GM12878 (cell line): ENCODE measurements around the gene SESN3. TPM values are rescaled to one million over a fixed set of nuclear protein-coding genes. Genes with fewer than 3 reads are reported as not detected.

Source experiments
- CBFB ChIP-seq: IDR thresholded peaks from 2 replicates; pipeline ENCODE4 v1.6.1; 2016; ENCODE audit warnings: antibody characterized with exemption, low read depth
- CEBPB ChIP-seq, 2 experiments: fragments of 150-350 bp in 1 of 2; IDR thresholded peaks; 2 replicates each; pipeline ENCODE4 v1.6.1; 2012 to 2014; ENCODE audit warnings: low read depth in 2 of 2, low read length in 2 of 2, borderline replicate concordance in 1 of 2, inconsistent platforms in 1 of 2
- CHD1 ChIP-seq: IDR thresholded peaks from 2 replicates; pipeline ENCODE4 v1.6.1; 2012; ENCODE audit warnings: low read depth, low read length, improper control_type of control experiment
- CHD4 ChIP-seq: fragments of 200-600 bp; sonication (generic); IDR thresholded peaks from 2 replicates; pipeline ENCODE4 v1.6.1; 2016; ENCODE audit warnings: mild to moderate bottlenecking
- CREB1 ChIP-seq: IDR thresholded peaks from 2 replicates; pipeline ENCODE4 v1.6.1; 2012; ENCODE audit warnings: low read depth, mild to moderate bottlenecking, inconsistent platforms
- FOS ChIP-seq: IDR thresholded peaks from 3 replicates; pipeline ENCODE4 v1.6.1; 2011; ENCODE audit warnings: borderline replicate concordance; ENCODE audit not compliant: insufficient read length; ENCODE audit errors: extremely low read depth
- HDGF ChIP-seq: fragments of 450-650 bp; IDR thresholded peaks from 2 replicates; pipeline ENCODE4 v1.6.1; 2016; ENCODE audit warnings: antibody characterized with exemption
- IKZF1 ChIP-seq: fragments of 450-650 bp; conservative IDR thresholded peaks from 2 replicates; pipeline ENCODE4 v1.6.1; 2017; ENCODE audit warnings: antibody characterized with exemption, mild to moderate bottlenecking
- LARP7 ChIP-seq: fragments of 450-650 bp; IDR thresholded peaks from 2 replicates; pipeline ENCODE4 v1.6.1; 2017; ENCODE audit warnings: mild to moderate bottlenecking
- MTA2 ChIP-seq: fragments of 450-650 bp; IDR thresholded peaks from 2 replicates; pipeline ENCODE4 v1.6.1; 2016; ENCODE audit warnings: low read depth, mild to moderate bottlenecking, moderate library complexity
- NBN ChIP-seq: fragments of 450-650 bp; IDR thresholded peaks from 2 replicates; pipeline ENCODE4 v1.6.1; 2016
- NR2C2 ChIP-seq: IDR thresholded peaks from 2 replicates; pipeline ENCODE4 v1.6.1; 2011; ENCODE audit warnings: borderline replicate concordance, low read depth; ENCODE audit not compliant: control insufficient read depth, insufficient read length
- PAX8 ChIP-seq: fragments of 450-650 bp; IDR thresholded peaks from 2 replicates; pipeline ENCODE4 v1.6.1; 2017; ENCODE audit warnings: mild to moderate bottlenecking, moderate library complexity
- RFX5 ChIP-seq: IDR thresholded peaks from 2 replicates; pipeline ENCODE4 v1.6.1; 2011; ENCODE audit warnings: low read depth, low read length, improper control_type of control experiment
- SPI1 ChIP-seq: IDR thresholded peaks from 2 replicates; pipeline ENCODE4 v1.6.1; 2011; ENCODE audit warnings: low read depth, mild to moderate bottlenecking, low read length, moderate library complexity, borderline replicate concordance; ENCODE audit not compliant: insufficient read depth
- STAT1 ChIP-seq: fragments of 450-650 bp; conservative IDR thresholded peaks from 2 replicates; pipeline ENCODE4 v1.6.1; 2014; ENCODE audit warnings: antibody characterized with exemption, mild to moderate bottlenecking
- SUZ12 ChIP-seq: fragments of 200-600 bp; sonication (generic); IDR thresholded peaks from one replicate; pipeline ENCODE4 v1.6.1; 2018; ENCODE audit warnings: antibody characterized with exemption, mild to moderate bottlenecking; ENCODE audit not compliant: unreplicated experiment
- TCF7 ChIP-seq: IDR thresholded peaks from 2 replicates; pipeline ENCODE4 v1.6.1; 2014; ENCODE audit warnings: antibody characterized with exemption, borderline replicate concordance
- WRNIP1 ChIP-seq: IDR thresholded peaks from 2 replicates; pipeline ENCODE4 v1.6.1; 2011; ENCODE audit warnings: low read depth, low read length, improper control_type of control experiment, borderline replicate concordance
- YY1 ChIP-seq: IDR thresholded peaks from 2 replicates; pipeline ENCODE4 v1.6.1; 2011; ENCODE audit warnings: low read depth, mild to moderate bottlenecking, low read length
- ZNF217 ChIP-seq: fragments of 450-650 bp; IDR thresholded peaks from 2 replicates; pipeline ENCODE4 v1.6.1; 2017; ENCODE audit warnings: antibody characterized with exemption, mild to moderate bottlenecking
- ZNF384 ChIP-seq: IDR thresholded peaks from 2 replicates; pipeline ENCODE4 v1.6.1; 2012; ENCODE audit warnings: low read depth, mild to moderate bottlenecking, low read length, improper control_type of control experiment, borderline replicate concordance
- polyA plus RNA-seq, 11 experiments: library from polyadenylated mRNA; depleted of rRNA in 4 of 11; unstranded in 6 of 11; stranded (reverse) in 5 of 11; fragments of >200 nt; fragmentation: Nextera tagmentation in 4 of 11; fragmentation: Illumina TruSeq in 1 of 11; extraction: Ambion mirVana in 4 of 11; extraction: Trizol in 1 of 11; gene quantifications; 1 replicate in 1 of 11; 2 replicates in 10 of 11; pipeline versions ENCODE4 v1.2.1 to v1.2.3, GENCODE V29; 2011 to 2016; ENCODE audit warnings: inconsistent platforms in 2 of 11, missing spikeins in 2 of 11, low read depth in 1 of 11
- total RNA-seq, 4 experiments: library from RNA; depleted of rRNA in 3 of 4; stranded (reverse); fragments of >200 nt in 3 of 4; fragmentation: Illumina TruSeq in 1 of 4; extraction: Trizol in 1 of 4; gene quantifications; 2 replicates each; pipeline versions ENCODE4 v1.2.1 to v1.2.3, GENCODE V29; 2013 to 2021
- TF ChIP-seq, protein P1 (sequence below): fragments of 450-650 bp; IDR thresholded peaks from 2 replicates; pipeline ENCODE4 v1.6.1; 2017; ENCODE audit warnings: mild to moderate bottlenecking
- TF ChIP-seq, protein P2 (sequence below): fragments of 450-650 bp; IDR thresholded peaks from 2 replicates; pipeline ENCODE4 v1.6.1; 2014; ENCODE audit warnings: mild to moderate bottlenecking
- TF ChIP-seq, protein P3 (sequence below): fragments of 450-650 bp; IDR thresholded peaks from 2 replicates; pipeline ENCODE4 v1.6.1; 2017; ENCODE audit warnings: antibody characterized with exemption, mild to moderate bottlenecking, moderate library complexity
- TF ChIP-seq, protein P4 (sequence below): IDR thresholded peaks from 2 replicates; pipeline ENCODE4 v1.6.1; 2011; ENCODE audit warnings: mild to moderate bottlenecking, low read depth, low read length, moderate library complexity; ENCODE audit not compliant: insufficient replicate concordance

Gene SESN3
- total and polyA plus RNA-seq, 10 of the 15 experiments (the other 5 are each of a cell fraction or from before 2014, with no cell fraction given) = 0.64 to 6.7 (median 3.0) TPM

DNA sequence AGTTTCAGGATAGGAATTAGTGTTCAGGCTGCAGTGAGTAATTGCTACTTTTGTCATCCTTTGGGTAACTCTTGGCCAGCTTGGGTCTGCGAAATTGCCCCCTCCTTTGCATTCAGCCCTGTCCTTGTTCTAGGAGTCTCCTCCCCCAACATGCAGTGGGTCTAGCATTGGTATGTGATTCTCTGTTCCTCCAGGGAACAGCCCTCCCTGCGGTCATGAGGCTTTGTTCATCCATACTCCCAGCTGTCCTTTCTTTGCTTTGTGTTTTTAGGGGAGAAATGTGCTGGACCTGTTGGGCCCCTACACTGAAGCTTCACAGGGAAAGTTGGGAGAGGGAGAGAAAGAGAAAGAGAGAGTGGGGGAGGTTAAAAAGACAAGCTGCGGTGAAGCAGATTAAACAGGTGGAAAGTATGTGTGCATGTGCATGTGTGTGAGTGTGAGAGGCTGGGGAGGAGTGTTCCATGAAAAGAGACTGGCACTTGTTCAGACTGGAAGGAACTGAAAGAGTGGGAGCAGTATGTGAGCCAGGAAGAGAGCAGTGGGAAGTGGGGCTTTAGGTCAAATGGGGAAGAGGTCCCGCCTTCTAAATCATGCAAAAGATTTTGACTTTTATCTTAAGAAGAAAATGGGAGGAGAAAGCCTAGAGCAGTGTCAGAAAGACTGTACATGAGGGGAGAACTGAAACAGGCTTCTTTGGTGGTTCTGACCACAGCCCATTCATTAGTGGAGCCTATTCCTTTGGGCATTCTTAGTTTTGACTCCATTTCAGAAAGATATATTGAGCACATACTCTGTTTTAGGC lies 17.9 kb upstream of the SESN3 start (continued):
- TF ChIP-seq, protein P1, sequence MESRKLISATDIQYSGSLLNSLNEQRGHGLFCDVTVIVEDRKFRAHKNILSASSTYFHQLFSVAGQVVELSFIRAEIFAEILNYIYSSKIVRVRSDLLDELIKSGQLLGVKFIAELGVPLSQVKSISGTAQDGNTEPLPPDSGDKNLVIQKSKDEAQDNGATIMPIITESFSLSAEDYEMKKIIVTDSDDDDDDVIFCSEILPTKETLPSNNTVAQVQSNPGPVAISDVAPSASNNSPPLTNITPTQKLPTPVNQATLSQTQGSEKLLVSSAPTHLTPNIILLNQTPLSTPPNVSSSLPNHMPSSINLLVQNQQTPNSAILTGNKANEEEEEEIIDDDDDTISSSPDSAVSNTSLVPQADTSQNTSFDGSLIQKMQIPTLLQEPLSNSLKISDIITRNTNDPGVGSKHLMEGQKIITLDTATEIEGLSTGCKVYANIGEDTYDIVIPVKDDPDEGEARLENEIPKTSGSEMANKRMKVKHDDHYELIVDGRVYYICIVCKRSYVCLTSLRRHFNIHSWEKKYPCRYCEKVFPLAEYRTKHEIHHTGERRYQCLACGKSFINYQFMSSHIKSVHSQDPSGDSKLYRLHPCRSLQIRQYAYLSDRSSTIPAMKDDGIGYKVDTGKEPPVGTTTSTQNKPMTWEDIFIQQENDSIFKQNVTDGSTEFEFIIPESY = no peak
- TF ChIP-seq HDGF (peak; percentile 94), ZNF217 (no peak; the same call in 1 of the 2 replicates), CREB1 (no peak), CHD4 (no peak), MTA2 (peak; percentile 95), LARP7 (no peak), CHD1 (no peak), YY1 (peak; percentile 28; the same call in 1 of the 2 replicates), SPI1 (peak; percentile 96), TCF7 (no peak), NBN (peak; percentile 95), PAX8 (no peak), FOS (no peak), STAT1 (no peak), IKZF1 (peak; percentile 96), ZNF384 (no peak), SUZ12 (no peak), WRNIP1 (no peak), CEBPB (IDR thresholded peaks at IDR 0.05; ENCODE audit: borderline replicate concordance in 1 of 2, low read depth in 2 of 2, low read length in 2 of 2) (no peak), NR2C2 (no peak), CBFB (peak; percentile 78), RFX5 (no peak)
- TF ChIP-seq, protein P2, sequence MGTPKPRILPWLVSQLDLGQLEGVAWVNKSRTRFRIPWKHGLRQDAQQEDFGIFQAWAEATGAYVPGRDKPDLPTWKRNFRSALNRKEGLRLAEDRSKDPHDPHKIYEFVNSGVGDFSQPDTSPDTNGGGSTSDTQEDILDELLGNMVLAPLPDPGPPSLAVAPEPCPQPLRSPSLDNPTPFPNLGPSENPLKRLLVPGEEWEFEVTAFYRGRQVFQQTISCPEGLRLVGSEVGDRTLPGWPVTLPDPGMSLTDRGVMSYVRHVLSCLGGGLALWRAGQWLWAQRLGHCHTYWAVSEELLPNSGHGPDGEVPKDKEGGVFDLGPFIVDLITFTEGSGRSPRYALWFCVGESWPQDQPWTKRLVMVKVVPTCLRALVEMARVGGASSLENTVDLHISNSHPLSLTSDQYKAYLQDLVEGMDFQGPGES = no peak
- TF ChIP-seq, protein P3, sequence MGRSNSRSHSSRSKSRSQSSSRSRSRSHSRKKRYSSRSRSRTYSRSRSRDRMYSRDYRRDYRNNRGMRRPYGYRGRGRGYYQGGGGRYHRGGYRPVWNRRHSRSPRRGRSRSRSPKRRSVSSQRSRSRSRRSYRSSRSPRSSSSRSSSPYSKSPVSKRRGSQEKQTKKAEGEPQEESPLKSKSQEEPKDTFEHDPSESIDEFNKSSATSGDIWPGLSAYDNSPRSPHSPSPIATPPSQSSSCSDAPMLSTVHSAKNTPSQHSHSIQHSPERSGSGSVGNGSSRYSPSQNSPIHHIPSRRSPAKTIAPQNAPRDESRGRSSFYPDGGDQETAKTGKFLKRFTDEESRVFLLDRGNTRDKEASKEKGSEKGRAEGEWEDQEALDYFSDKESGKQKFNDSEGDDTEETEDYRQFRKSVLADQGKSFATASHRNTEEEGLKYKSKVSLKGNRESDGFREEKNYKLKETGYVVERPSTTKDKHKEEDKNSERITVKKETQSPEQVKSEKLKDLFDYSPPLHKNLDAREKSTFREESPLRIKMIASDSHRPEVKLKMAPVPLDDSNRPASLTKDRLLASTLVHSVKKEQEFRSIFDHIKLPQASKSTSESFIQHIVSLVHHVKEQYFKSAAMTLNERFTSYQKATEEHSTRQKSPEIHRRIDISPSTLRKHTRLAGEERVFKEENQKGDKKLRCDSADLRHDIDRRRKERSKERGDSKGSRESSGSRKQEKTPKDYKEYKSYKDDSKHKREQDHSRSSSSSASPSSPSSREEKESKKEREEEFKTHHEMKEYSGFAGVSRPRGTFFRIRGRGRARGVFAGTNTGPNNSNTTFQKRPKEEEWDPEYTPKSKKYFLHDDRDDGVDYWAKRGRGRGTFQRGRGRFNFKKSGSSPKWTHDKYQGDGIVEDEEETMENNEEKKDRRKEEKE = no peak
- TF ChIP-seq, protein P4, sequence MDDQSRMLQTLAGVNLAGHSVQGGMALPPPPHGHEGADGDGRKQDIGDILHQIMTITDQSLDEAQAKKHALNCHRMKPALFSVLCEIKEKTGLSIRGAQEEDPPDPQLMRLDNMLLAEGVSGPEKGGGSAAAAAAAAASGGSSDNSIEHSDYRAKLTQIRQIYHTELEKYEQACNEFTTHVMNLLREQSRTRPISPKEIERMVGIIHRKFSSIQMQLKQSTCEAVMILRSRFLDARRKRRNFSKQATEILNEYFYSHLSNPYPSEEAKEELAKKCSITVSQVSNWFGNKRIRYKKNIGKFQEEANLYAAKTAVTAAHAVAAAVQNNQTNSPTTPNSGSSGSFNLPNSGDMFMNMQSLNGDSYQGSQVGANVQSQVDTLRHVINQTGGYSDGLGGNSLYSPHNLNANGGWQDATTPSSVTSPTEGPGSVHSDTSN = no peak
